Measurements from ENCODE around the gene SPATS2L.

SPATS2L gene

GRCh38 chr2:200506679-200507078, 200.2 kb downstream of the SPATS2L start:
- Histone ChIP-seq H3K9me2 (replicated peaks; ENCODE audit: insufficient read depth, low read length) (no peaks in the 10 kb centered on the region), H2AFZ (ENCODE audit: low read depth, low read length, severe bottlenecking) (no peak overlapping the region), H3K27ac (ENCODE audit: low read depth, low read length) (no peak overlapping the region), H3F3A (ENCODE audit: insufficient read depth) (peaks cover 3% of the 10 kb centered on the region; the same call in 1 of the 2 replicates), H3K27me3 (ENCODE audit: low read length) (no peaks in the 10 kb centered on the region), H3K4me2 (ENCODE audit: low read depth, low read length, poor library complexity, severe bottlenecking) (no peak overlapping the region), H3K36me3 (ENCODE audit: low read length) (peaks cover 10% of the 10 kb centered on the region; the same call in 1 of the 2 replicates), H4K20me1 (ENCODE audit: low read depth, low read length) (no peaks in the 10 kb centered on the region), H3K9ac (ENCODE audit: low read length) (no peak overlapping the region), H3K4me3 (ENCODE audit: insufficient read depth, low read length, poor library complexity, severe bottlenecking) (no peak overlapping the region), H3K9me3 (ENCODE audit: insufficient read depth, low read length) (no peaks in the 10 kb centered on the region), H3K79me2 (ENCODE audit: insufficient read depth, low read length) (no peaks in the 10 kb centered on the region; the same call in 1 of the 2 replicates)
- TF ChIP-seq EZH2phosphoT487 (conservative IDR thresholded peaks at IDR 0.05; ENCODE audit: low read length) (no peak), CTCF (IDR thresholded peaks at IDR 0.05; ENCODE audit: insufficient read depth, low read length, poor library complexity, severe bottlenecking) (no peak)

DNA sequence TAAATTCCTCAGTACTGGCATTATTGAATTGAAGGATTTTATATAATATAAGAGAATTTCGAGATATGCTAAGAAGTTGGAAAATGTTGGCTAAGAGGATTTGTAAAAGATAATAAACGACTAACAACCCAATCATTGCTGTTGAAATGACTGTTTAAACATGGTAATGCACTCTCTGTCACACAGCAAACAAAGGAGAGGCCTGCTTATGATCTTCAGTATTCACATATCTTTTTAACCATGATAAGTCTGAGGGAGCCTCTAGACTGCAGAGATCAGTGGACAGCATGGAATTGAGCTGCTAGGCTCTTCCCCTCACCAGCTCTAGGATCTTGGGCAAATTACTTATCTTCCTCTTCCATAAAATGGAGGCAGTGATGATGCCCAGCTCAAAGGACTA, 200.7 kb downstream of the SPATS2L start:
- H3K9me2 ChIP-seq (replicated peaks; ENCODE audit: insufficient read depth, low read length): no peaks in the 10 kb centered on the region
- H3K79me2 ChIP-seq (ENCODE audit: insufficient read depth, low read length): no peaks in the 10 kb centered on the region; the same call in 1 of the 2 replicates
- TF ChIP-seq EZH2phosphoT487 (conservative IDR thresholded peaks at IDR 0.05; ENCODE audit: low read length) (no peak), CTCF (IDR thresholded peaks at IDR 0.05; ENCODE audit: insufficient read depth, low read length, poor library complexity, severe bottlenecking) (no peak)
- peaks cover 3% of the 10 kb centered on the region; the same call in 1 of the 2 replicates for H3F3A ChIP-seq (ENCODE audit: insufficient read depth)
- H3K27me3 ChIP-seq (ENCODE audit: low read length): no peaks in the 10 kb centered on the region
- H2AFZ ChIP-seq (ENCODE audit: low read depth, low read length, severe bottlenecking): no peak overlapping the region
- no peak overlapping the region for H3K27ac ChIP-seq (ENCODE audit: low read depth, low read length)
- no peaks in the 10 kb centered on the region for H3K9me3 ChIP-seq (ENCODE audit: insufficient read depth, low read length)
- no peaks in the 10 kb centered on the region for H4K20me1 ChIP-seq (ENCODE audit: low read depth, low read length)
- H3K4me2 ChIP-seq (ENCODE audit: low read depth, low read length, poor library complexity, severe bottlenecking): no peak overlapping the region
- H3K4me3 ChIP-seq (ENCODE audit: insufficient read depth, low read length, poor library complexity, severe bottlenecking): no peak overlapping the region
- peaks cover 10% of the 10 kb centered on the region; the same call in 1 of the 2 replicates for H3K36me3 ChIP-seq (ENCODE audit: low read length)
- H3K9ac ChIP-seq (ENCODE audit: low read length): no peak overlapping the region

- Histone ChIP-seq H3K9me2 (replicated peaks; ENCODE audit: insufficient read depth, low read length) (no peaks in the 10 kb centered on the region), H3K4me2 (ENCODE audit: low read depth, low read length, poor library complexity, severe bottlenecking) (peak overlapping the region; percentile 80), H4K20me1 (ENCODE audit: low read depth, low read length) (no peaks in the 10 kb centered on the region), H3K9me3 (ENCODE audit: insufficient read depth, low read length) (no peaks in the 10 kb centered on the region), H3K9ac (ENCODE audit: low read length) (peak overlapping the region; percentile 77), H3F3A (ENCODE audit: insufficient read depth) (peaks cover 3% of the 10 kb centered on the region; the same call in 1 of the 2 replicates), H3K27me3 (ENCODE audit: low read length) (no peaks in the 10 kb centered on the region), H3K27ac (ENCODE audit: low read depth, low read length) (peak overlapping the region; percentile 46), H2AFZ (ENCODE audit: low read depth, low read length, severe bottlenecking) (peak overlapping the region; percentile 3), H3K79me2 (ENCODE audit: insufficient read depth, low read length) (no peaks in the 10 kb centered on the region; the same call in 1 of the 2 replicates), H3K4me3 (ENCODE audit: insufficient read depth, low read length, poor library complexity, severe bottlenecking) (peak overlapping the region; percentile 61), H3K36me3 (ENCODE audit: low read length) (peaks cover 4% of the 10 kb centered on the region; the same call in 1 of the 2 replicates)
- TF ChIP-seq EZH2phosphoT487 (conservative IDR thresholded peaks at IDR 0.05; ENCODE audit: low read length) (no peak), CTCF (IDR thresholded peaks at IDR 0.05; ENCODE audit: insufficient read depth, low read length, poor library complexity, severe bottlenecking) (no peak)
Observed at GRCh38 chr2:200509235-200509611, 202.7 kb downstream of the SPATS2L start.
